Peyer's patch (tissue), 4 donors: ENCODE results near the gene SCGB3A1.

Source experiments
- POLR2A ChIP-seq, 2 donors: fragments of 450-650 bp; IDR thresholded peaks; one replicate each; pipeline ENCODE4 v1.5.1; 2017; ENCODE audit warnings: antibody characterized with exemption in 2 of 2, mild to moderate bottlenecking in 2 of 2, moderate library complexity in 2 of 2
- TF ChIP-seq, protein P1 (sequence below), 6 experiments: fragments of 450-650 bp in 4 of 6; fragments of 200-600 bp in 2 of 6; sonication (generic) in 1 of 6; IDR thresholded peaks; one replicate each; pipeline ENCODE4 v1.5.1; 2017 to 2019; ENCODE audit warnings: antibody characterized with exemption in 6 of 6, mild to moderate bottlenecking in 3 of 6, moderate library complexity in 1 of 6

DNA sequence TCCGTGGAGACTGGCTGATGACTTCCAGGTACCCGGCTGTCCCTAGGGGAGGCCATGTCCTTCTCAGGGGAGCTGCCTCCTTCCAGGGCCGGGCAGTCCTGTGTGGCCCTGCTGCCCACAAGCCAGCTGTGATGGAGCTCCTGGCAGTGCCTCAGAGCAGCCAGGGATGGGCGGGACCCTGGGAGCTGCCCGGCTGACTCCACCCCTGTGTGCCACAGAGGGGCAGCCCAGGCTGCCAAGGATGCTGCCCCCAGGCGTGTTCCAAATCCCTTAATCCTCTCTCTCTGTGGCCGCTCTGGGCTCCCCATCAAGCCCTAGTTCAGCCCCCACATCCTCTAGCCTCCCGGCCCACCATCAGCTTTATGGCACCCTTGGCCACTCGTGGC, 7.0 kb upstream of the SCGB3A1 start:
- TF ChIP-seq, protein P1, sequence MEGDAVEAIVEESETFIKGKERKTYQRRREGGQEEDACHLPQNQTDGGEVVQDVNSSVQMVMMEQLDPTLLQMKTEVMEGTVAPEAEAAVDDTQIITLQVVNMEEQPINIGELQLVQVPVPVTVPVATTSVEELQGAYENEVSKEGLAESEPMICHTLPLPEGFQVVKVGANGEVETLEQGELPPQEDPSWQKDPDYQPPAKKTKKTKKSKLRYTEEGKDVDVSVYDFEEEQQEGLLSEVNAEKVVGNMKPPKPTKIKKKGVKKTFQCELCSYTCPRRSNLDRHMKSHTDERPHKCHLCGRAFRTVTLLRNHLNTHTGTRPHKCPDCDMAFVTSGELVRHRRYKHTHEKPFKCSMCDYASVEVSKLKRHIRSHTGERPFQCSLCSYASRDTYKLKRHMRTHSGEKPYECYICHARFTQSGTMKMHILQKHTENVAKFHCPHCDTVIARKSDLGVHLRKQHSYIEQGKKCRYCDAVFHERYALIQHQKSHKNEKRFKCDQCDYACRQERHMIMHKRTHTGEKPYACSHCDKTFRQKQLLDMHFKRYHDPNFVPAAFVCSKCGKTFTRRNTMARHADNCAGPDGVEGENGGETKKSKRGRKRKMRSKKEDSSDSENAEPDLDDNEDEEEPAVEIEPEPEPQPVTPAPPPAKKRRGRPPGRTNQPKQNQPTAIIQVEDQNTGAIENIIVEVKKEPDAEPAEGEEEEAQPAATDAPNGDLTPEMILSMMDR (IDR thresholded peaks at IDR 0.05), result no peak
- no peak for TF ChIP-seq POLR2A (IDR thresholded peaks at IDR 0.05)
